ENCODE results near the gene CACNB4.

Gene CACNB4

DNA sequence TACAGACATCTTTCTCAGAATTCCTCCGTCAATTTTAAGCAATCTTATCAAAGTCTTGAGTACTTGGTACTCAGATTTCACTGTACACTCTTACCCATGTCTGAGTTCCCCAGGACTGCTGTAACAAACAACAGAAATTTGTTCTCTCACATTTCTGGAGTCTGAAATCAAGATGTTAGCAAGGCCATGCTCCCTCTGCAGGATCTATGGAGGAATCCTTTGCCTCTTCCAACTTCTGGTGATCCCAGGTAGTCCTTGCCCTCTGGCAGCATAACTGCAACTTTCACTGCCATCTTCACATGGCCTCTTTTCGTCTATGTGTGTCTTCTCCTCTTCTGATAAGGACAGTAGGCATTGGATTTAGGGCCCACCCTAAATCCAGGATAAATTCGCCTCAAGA lies 17.1 kb upstream of the CACNB4 start:
- TF ChIP-seq, protein P1, sequence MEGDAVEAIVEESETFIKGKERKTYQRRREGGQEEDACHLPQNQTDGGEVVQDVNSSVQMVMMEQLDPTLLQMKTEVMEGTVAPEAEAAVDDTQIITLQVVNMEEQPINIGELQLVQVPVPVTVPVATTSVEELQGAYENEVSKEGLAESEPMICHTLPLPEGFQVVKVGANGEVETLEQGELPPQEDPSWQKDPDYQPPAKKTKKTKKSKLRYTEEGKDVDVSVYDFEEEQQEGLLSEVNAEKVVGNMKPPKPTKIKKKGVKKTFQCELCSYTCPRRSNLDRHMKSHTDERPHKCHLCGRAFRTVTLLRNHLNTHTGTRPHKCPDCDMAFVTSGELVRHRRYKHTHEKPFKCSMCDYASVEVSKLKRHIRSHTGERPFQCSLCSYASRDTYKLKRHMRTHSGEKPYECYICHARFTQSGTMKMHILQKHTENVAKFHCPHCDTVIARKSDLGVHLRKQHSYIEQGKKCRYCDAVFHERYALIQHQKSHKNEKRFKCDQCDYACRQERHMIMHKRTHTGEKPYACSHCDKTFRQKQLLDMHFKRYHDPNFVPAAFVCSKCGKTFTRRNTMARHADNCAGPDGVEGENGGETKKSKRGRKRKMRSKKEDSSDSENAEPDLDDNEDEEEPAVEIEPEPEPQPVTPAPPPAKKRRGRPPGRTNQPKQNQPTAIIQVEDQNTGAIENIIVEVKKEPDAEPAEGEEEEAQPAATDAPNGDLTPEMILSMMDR (IDR thresholded peaks at IDR 0.05), result no peak

DNA sequence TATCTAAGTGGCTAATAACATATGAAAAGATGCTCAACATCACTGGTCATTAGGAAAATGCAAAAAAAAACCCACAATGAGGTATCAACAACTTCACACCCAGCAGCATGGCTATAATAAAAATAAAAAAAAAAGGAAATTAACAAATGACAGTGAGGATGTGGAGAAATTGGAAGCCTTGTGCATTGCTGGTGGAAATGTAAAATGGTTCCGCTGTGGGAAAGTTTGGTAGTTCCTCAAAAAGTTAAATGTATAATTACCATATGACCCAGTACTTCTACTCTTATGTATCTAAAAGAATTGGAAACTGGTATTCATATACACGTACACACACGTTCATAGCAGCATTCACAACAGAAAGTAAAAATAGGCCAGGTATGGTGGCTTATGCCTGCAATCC lies 15.5 kb upstream of the CACNB4 start:
- TF ChIP-seq, protein P1 (IDR thresholded peaks at IDR 0.05), result no peak

DNA sequence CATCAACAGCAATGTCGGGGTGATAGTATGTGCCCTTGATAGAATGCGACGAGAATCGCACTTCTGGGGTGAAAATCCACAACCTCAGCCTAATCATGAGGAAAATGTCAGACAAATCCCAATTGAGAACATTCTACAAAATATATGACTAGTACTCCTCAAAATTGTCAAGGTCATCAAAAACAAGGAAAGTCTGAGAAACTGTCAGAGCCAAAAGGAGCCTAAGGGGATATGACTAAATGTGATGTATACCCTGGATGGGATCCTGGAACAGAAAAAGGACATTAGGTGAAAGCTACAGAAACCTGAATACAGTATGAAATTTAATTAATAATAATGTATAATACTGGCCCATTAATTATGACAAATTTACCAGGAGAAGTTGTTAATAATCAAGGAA lies 7.6 kb upstream of the CACNB4 start:
- TF ChIP-seq, protein P1 (IDR thresholded peaks at IDR 0.05), result no peak

DNA sequence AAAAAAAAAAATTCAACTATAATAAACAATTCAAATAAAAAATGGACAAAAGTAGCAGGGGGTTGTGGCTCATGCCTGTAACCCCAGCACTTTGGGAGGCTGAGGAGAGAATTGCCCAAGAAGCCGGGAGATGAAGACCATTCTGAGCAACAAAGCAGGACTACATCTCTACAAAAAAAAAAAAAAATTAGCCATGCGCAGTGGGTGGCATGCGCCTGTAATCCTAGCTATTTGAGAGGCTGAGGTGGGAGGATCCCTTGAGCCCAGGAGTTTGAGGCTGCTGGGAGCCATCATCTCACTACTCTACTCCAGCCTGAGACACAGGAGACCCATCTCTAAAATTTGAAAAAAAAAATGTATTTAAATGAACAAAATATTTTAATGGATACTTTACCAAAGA lies 4.4 kb upstream of the CACNB4 start:
- TF ChIP-seq, protein P1 (IDR thresholded peaks at IDR 0.05), result no peak

DNA sequence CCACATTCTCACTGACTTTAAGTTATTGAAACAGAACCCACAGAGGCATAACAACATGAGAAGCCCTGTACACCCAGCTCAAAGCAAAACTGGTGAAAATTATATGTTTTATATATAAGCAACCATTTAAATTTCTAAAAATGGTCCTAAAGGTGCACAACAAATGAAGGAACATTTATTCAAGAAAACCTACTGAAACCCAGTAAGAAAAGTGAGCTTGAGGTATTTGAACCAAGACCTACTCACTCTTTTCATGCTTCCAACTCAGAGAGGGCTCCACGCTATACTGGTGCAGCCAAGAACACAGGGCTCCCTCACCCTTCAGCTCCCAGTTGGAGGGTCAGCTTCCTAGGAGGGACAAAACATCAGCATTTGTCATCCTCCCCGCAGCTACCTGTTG lies 2.1 kb upstream of the CACNB4 start:
- TF ChIP-seq, protein P1 (IDR thresholded peaks at IDR 0.05), result no peak

DNA sequence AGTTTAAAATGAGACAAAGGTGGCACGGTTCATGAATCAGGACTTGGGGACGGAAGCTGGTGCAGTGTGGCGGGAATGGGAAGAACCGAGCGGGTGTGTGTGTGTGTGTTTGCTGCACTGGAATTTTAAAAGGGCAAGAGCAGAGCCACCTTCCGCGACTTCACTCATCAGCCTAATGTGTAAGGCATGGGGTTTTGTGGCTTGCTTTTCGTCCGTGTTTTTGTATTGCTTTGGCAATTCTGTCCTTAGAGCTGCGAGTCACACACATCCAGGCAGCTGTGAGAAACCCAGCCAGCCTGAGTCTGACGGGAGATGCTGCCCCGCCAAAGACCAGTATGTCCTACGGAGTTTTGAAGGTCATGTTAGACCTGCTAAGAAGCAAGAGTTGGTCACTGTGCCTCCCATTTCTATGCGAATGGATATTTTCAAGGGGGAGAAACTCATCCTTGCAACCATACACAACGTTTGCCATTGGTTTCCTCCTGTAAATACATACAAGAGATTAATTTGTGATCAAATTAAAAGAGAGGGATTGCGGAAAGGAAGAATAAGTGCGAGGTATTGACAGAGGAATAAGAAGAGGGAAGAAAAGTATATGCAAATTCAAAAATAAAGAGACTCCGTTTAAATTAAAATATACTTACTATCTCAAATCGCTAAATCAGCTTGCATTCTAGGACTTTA lies 665 bp upstream of the CACNB4 start:
- TF ChIP-seq, protein P1 (IDR thresholded peaks at IDR 0.05), result no peak

DNA sequence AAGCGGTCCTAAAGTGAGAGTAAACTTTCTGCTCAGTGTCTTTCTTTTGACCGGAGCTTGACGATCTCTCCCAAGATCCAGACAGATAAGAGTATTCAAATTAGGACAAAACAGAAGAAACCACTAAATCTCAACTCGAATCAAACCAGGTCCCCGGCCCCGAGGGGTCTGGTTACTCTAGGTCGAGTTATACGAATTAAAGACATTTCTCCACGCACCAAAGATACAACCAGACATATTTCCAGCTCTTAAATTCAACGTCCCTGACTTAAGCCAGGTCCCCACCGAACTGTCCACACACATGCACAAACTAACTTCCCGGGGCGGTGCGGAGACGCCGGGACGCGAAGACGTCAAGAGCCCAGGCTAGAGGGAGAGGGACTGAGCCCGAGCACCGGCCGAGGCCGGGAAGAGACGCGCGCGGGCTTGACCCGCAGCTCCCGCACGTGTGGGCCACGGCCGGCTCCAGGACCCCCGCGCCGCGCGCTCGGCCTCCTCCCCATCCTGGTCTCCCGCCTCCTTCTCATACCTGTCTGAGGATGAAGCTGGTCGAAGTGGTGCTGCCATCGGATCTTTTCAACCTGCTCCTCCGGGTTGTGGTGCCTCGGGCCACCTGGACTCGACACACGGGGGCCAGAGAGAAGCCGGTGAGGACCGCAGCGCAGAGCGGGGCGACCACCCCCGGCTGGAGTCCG lies 896 bp downstream of the CACNB4 start:
- TF ChIP-seq, protein P1 (IDR thresholded peaks at IDR 0.05), result no peak
